ENCODE data around the gene SCAMP5.

SCAMP5 gene

GRCh38 chr15:75007216-75007615, 11.9 kb downstream of the SCAMP5 start:
- TF ChIP-seq CTCF (IDR thresholded peaks at IDR 0.05; ENCODE audit: low read depth, low read length, missing control alignments) = no peak
- H3K4me3 ChIP-seq (ENCODE audit: low read depth, low read length) = no peak overlapping the region
- DNase-seq (ENCODE audit: low read depth) = no peak
- in situ Hi-C loops (cut with HindIII; ENCODE audit: low sequenced_read_pairs) = no loop called here

- TF ChIP-seq CTCF (IDR thresholded peaks at IDR 0.05; ENCODE audit: low read depth, low read length, missing control alignments) = no peak
- in situ Hi-C loops (cut with HindIII; ENCODE audit: low sequenced_read_pairs) = no loop called here
Observed at GRCh38 chr15:75008221-75008625, 12.9 kb downstream of the SCAMP5 start.

GRCh38 chr15:75008629-75009326, 13.4 kb downstream of the SCAMP5 start:
- TF ChIP-seq CTCF (IDR thresholded peaks at IDR 0.05; ENCODE audit: low read depth, low read length, missing control alignments) = no peak
- no peak overlapping the region for H3K4me3 ChIP-seq (ENCODE audit: low read depth, low read length)
- in situ Hi-C loops (cut with HindIII; ENCODE audit: low sequenced_read_pairs) = no loop called here
- no peak for DNase-seq (ENCODE audit: low read depth)

More at GRCh38 chr15:75008221-75008625, 12.9 kb downstream of the SCAMP5 start:
- no peak for DNase-seq (ENCODE audit: low read depth)
- H3K4me3 ChIP-seq (ENCODE audit: low read depth, low read length) = no peak overlapping the region

- no peak for TF ChIP-seq CTCF (IDR thresholded peaks at IDR 0.05; ENCODE audit: low read depth, low read length, missing control alignments)
- DNase-seq (ENCODE audit: low read depth) = no peak
- no peak overlapping the region for H3K4me3 ChIP-seq (ENCODE audit: low read depth, low read length)
- in situ Hi-C loops (cut with HindIII; ENCODE audit: low sequenced_read_pairs) = no loop called here
Observed at GRCh38 chr15:75016431-75016830, 21.1 kb downstream of the SCAMP5 start.

- no peak for DNase-seq (ENCODE audit: low read depth)
- no peak overlapping the region for H3K4me3 ChIP-seq (ENCODE audit: low read depth, low read length)
- no peak for TF ChIP-seq CTCF (IDR thresholded peaks at IDR 0.05; ENCODE audit: low read depth, low read length, missing control alignments)
- in situ Hi-C loops (cut with HindIII; ENCODE audit: low sequenced_read_pairs) = no loop called here
Observed at GRCh38 chr15:75019916-75020315, 24.6 kb downstream of the SCAMP5 start.

- no peak overlapping the region for H3K4me3 ChIP-seq (ENCODE audit: low read depth, low read length)
- no peak for DNase-seq (ENCODE audit: low read depth)
- in situ Hi-C loops (cut with HindIII; ENCODE audit: low sequenced_read_pairs) = no loop called here
- no peak for TF ChIP-seq CTCF (IDR thresholded peaks at IDR 0.05; ENCODE audit: low read depth, low read length, missing control alignments)
Observed at GRCh38 chr15:75021341-75021740, 26.0 kb downstream of the SCAMP5 start.

Measured in astrocyte of the cerebellum (primary cell).